ENCODE measurements around the gene SPPL3. TPM values are rescaled to one million over a fixed set of nuclear protein-coding genes. Genes with fewer than 3 reads are reported as not detected.

SPPL3 gene
- total and polyA plus RNA-seq, 8 donors, result 44.5 to 76.2 (median 68.1) TPM

Other genes with a start within 250 kb of the SPPL3 start
- 100 to 1,000 TPM; 178 to 180 TPM for gene MLEC, start 217.2 kb downstream of the SPPL3 start, total RNA-seq
- gene MLEC, start 217.2 kb downstream of the SPPL3 start, polyA plus RNA-seq (ENCODE audit: insufficient read length in 6 of 6), result 100 to 1,000 TPM; 168 to 209 (median 198) TPM
- gene UNC119B, start 193.9 kb downstream of the SPPL3 start, total RNA-seq, result 10 to 100 TPM; 23.3 to 28.3 TPM
- 10 to 100 TPM; 45.2 to 63.2 (median 55.7) TPM for gene UNC119B, start 193.9 kb downstream of the SPPL3 start, polyA plus RNA-seq (ENCODE audit: insufficient read length in 6 of 6)
- 10 to 100 TPM; 17.3 to 20.6 TPM for gene ACADS, start 178.5 kb downstream of the SPPL3 start, total RNA-seq
- 10 to 100 TPM; 11.5 to 15.9 (median 13.2) TPM for gene ACADS, start 178.5 kb downstream of the SPPL3 start, polyA plus RNA-seq (ENCODE audit: insufficient read length in 6 of 6)
- gene HNF1A, start 74.2 kb upstream of the SPPL3 start, total RNA-seq, result under 1 TPM in 1 of 2 donors, not detected in 1; 0.10 TPM
- gene HNF1A, start 74.2 kb upstream of the SPPL3 start, polyA plus RNA-seq (ENCODE audit: insufficient read length in 6 of 6), result 1 to 10 TPM; 2.1 to 3.6 (median 2.7) TPM
- gene C12orf43, start 112.1 kb upstream of the SPPL3 start, total RNA-seq, result 10 to 100 TPM; 11.9 to 15.7 TPM
- 10 to 100 TPM; 15.8 to 20.6 (median 17.5) TPM for gene C12orf43, start 112.1 kb upstream of the SPPL3 start, polyA plus RNA-seq (ENCODE audit: insufficient read length in 6 of 6)
- gene OASL, start 134.9 kb upstream of the SPPL3 start, total RNA-seq, result 10 to 100 TPM in 1 of 2 donors, 1 to 10 TPM in 1; 4.8 to 11.9 TPM
- gene OASL, start 134.9 kb upstream of the SPPL3 start, polyA plus RNA-seq (ENCODE audit: insufficient read length in 6 of 6), result under 1 TPM in 5 of 6 donors, not detected in 1; 0.06 to 0.41 (median 0.23) TPM
- 10 to 100 TPM; 11.6 to 25.6 TPM for gene P2RX7, start 228.5 kb upstream of the SPPL3 start, total RNA-seq
- 1 to 10 TPM; 1.5 to 2.6 (median 2.0) TPM for gene P2RX7, start 228.5 kb upstream of the SPPL3 start, polyA plus RNA-seq (ENCODE audit: insufficient read length in 6 of 6)